H1 (cell line): ENCODE measurements around the gene SH2D4B. TPM values are rescaled to one million over a fixed set of nuclear protein-coding genes. Genes with fewer than 3 reads are reported as not detected.

Experiments used
- CTCF ChIA-PET: fragments of 300-600 bp; sonication (Branson Sonifier 250); formaldehyde crosslinking; loops from one replicate; lab custom pipeline; 2021; ENCODE audit not compliant: partially characterized antibody; lab: Charles Lee
- POLR2A ChIA-PET: fragments of 300-600 bp; sonication (Branson Sonifier 250); formaldehyde crosslinking; loops from one replicate; lab custom pipeline; 2021; ENCODE audit warnings: inconsistent platforms; ENCODE audit not compliant: partially characterized antibody; lab: Charles Lee
- DNase-seq, 2 experiments: peaks; one replicate each; pipeline versions ENCODE4 v3.0.0 to v3.0.0-alpha.2; 2010 to 2022; ENCODE audit warnings: low spot score in 2 of 2, low read depth in 1 of 2, mixed read lengths in 1 of 2
- FAIRE-seq: peaks from 2 replicates; lab custom pipeline; 2011; peaks lifted over from hg19 to GRCh38; lab: Jason Lieb, UNC
- H2AFZ ChIP-seq: 2 replicates; pipeline ENCODE4 v1.8.1; 2012; ENCODE audit warnings: low read length, inconsistent platforms
- H2AK5ac ChIP-seq: 2 replicates; pipeline ENCODE4 v1.6.1; 2013; ENCODE audit warnings: low read depth, low read length
- H2BK120ac ChIP-seq: replicated peaks from 2 replicates; pipeline ENCODE3; 2013; ENCODE audit warnings: low read depth, low read length, inconsistent platforms
- H2BK12ac ChIP-seq: 2 replicates; pipeline ENCODE4 v1.6.1; 2013; ENCODE audit warnings: low read depth, low read length
- H2BK15ac ChIP-seq: 2 replicates; pipeline ENCODE4 v1.6.1; 2013; ENCODE audit warnings: low read length
- H2BK20ac ChIP-seq: 2 replicates; pipeline ENCODE4 v1.6.1; 2013; ENCODE audit warnings: low read length
- H2BK5ac ChIP-seq: 2 replicates; pipeline ENCODE4 v1.6.1; 2013; ENCODE audit warnings: low read depth, low read length
- H3K14ac ChIP-seq: 2 replicates; pipeline ENCODE4 v1.6.1; 2013; ENCODE audit warnings: inconsistent platforms; ENCODE audit not compliant: insufficient read length
- H3K18ac ChIP-seq: 2 replicates; pipeline ENCODE4 v1.6.1; 2013; ENCODE audit warnings: low read length; ENCODE audit errors: extremely low read depth
- H3K23ac ChIP-seq: 2 replicates; pipeline ENCODE4 v1.6.1; 2013; ENCODE audit warnings: inconsistent platforms; ENCODE audit not compliant: insufficient read length
- H3K23me2 ChIP-seq: 2 replicates; pipeline ENCODE4 v1.6.1; 2013; ENCODE audit warnings: low read depth, low read length
- H3K27ac ChIP-seq: 2 replicates; pipeline ENCODE4 v1.6.1; 2011; ENCODE audit warnings: low read depth, low read length, inconsistent platforms
- H3K27me3 ChIP-seq, 4 experiments: replicated peaks in 1 of 4; 1 replicate in 1 of 4; 2 replicates in 3 of 4; pipeline versions ENCODE4 v1.6.1 to v1.8.1; 2011 to 2013; ENCODE audit warnings: low read length in 3 of 4, mild to moderate bottlenecking in 3 of 4, inconsistent platforms in 2 of 4, mixed read lengths in 2 of 4, moderate library complexity in 1 of 4; ENCODE audit not compliant: control insufficient read depth in 3 of 4, insufficient read depth in 3 of 4; ENCODE audit errors: extremely low read depth in 1 of 4
- H3K36me3 ChIP-seq, 4 experiments: 2 replicates each; pipeline versions ENCODE4 v1.6.1 to v1.8.1; 2011 to 2013; ENCODE audit warnings: mild to moderate bottlenecking in 4 of 4, low read length in 3 of 4, moderate library complexity in 2 of 4, control low read depth in 1 of 4, inconsistent platforms in 1 of 4; ENCODE audit not compliant: insufficient read depth in 4 of 4, control insufficient read depth in 2 of 4
- H3K4ac ChIP-seq: replicated peaks from 2 replicates; pipeline ENCODE3; 2013; ENCODE audit warnings: low read length, low read depth, mixed read lengths, inconsistent platforms; ENCODE audit not compliant: insufficient read length
- H3K4me1 ChIP-seq, 4 experiments: replicated peaks in 1 of 4; 1 replicate in 1 of 4; 2 replicates in 3 of 4; pipeline versions ENCODE4 v1.6.1 to v1.8.1; 2011 to 2013; ENCODE audit warnings: low read length in 3 of 4, inconsistent platforms in 2 of 4, mixed read lengths in 1 of 4; ENCODE audit not compliant: insufficient read depth in 4 of 4, control insufficient read depth in 3 of 4
- H3K4me2 ChIP-seq, 2 experiments: 2 replicates each; pipeline versions ENCODE4 v1.6.1 to v1.8.1; 2011 to 2013; ENCODE audit warnings: low read depth in 2 of 2, low read length in 2 of 2, control low read depth in 1 of 2, inconsistent platforms in 1 of 2, mild to moderate bottlenecking in 1 of 2; ENCODE audit not compliant: insufficient read depth in 1 of 2
- H3K4me3 ChIP-seq, 4 experiments: fragments of 200-600, 300-600 bp in 1 of 4; sonication (generic), shearing (Covaris generic), sonication (Bioruptor Twin) in 1 of 4; 2 replicates each; pipeline versions ENCODE4 v1.5.1 to v1.8.1; 2011 to 2016; ENCODE audit warnings: low read length in 4 of 4, low read depth in 3 of 4, control low read depth in 2 of 4, inconsistent platforms in 2 of 4, mild to moderate bottlenecking in 2 of 4, mixed read lengths in 1 of 4, moderate library complexity in 1 of 4; ENCODE audit not compliant: insufficient read depth in 2 of 4; ENCODE audit errors: extremely low read depth in 1 of 4
- H3K56ac ChIP-seq: replicated peaks from 2 replicates; pipeline ENCODE3; 2013; ENCODE audit warnings: low read depth, mild to moderate bottlenecking, mixed read lengths, low read length, inconsistent platforms; ENCODE audit not compliant: insufficient read length
- H3K79me1 ChIP-seq: 2 replicates; pipeline ENCODE4 v1.6.1; 2013; ENCODE audit warnings: low read depth, low read length, control low read depth
- H3K79me2 ChIP-seq, 2 experiments: 2 replicates each; pipeline versions ENCODE4 v1.6.1 to v1.8.1; 2012 to 2013; ENCODE audit warnings: low read length in 2 of 2, mild to moderate bottlenecking in 2 of 2, inconsistent platforms in 1 of 2; ENCODE audit not compliant: insufficient read depth in 2 of 2, control insufficient read depth in 1 of 2
- H3K9ac ChIP-seq, 4 experiments: replicated peaks in 1 of 4; 1 replicate in 1 of 4; 2 replicates in 3 of 4; pipeline versions ENCODE4 v1.6.1 to v1.8.1; 2011 to 2013; ENCODE audit warnings: low read depth in 3 of 4, low read length in 3 of 4, control low read depth in 2 of 4, mild to moderate bottlenecking in 2 of 4, moderate library complexity in 2 of 4, inconsistent platforms in 1 of 4; ENCODE audit errors: extremely low read depth in 1 of 4
- H3K9me3 ChIP-seq, 2 experiments: 2 replicates each; pipeline versions ENCODE4 v1.6.1 to v1.8.1; 2012 to 2013; ENCODE audit warnings: mild to moderate bottlenecking in 2 of 2, moderate library complexity in 2 of 2, control low read depth in 1 of 2, inconsistent platforms in 1 of 2, low read depth in 1 of 2, low read length in 1 of 2, mixed read lengths in 1 of 2; ENCODE audit not compliant: insufficient read depth in 2 of 2
- H4K20me1 ChIP-seq, 2 experiments: replicated peaks in 1 of 2; 2 replicates each; pipeline versions ENCODE3 to v1.8.1; 2011 to 2013; ENCODE audit warnings: inconsistent platforms in 2 of 2, low read length in 2 of 2, mild to moderate bottlenecking in 1 of 2; ENCODE audit not compliant: insufficient read depth in 2 of 2, control insufficient read depth in 1 of 2
- H4K5ac ChIP-seq: 2 replicates; pipeline ENCODE4 v1.6.1; 2013; ENCODE audit warnings: low read length, low read depth, mixed read lengths, inconsistent platforms; ENCODE audit not compliant: insufficient read length
- H4K8ac ChIP-seq: 2 replicates; pipeline ENCODE4 v1.8.0; 2013; ENCODE audit warnings: mild to moderate bottlenecking, moderate library complexity, low read length, inconsistent platforms; ENCODE audit not compliant: insufficient read depth; ENCODE audit errors: extremely low read depth
- H4K91ac ChIP-seq: replicated peaks from 2 replicates; pipeline ENCODE3; 2013; ENCODE audit warnings: low read length, mixed read lengths, inconsistent platforms; ENCODE audit not compliant: insufficient read length
- ATF2 ChIP-seq: IDR thresholded peaks from 2 replicates; pipeline ENCODE4 v1.6.1; 2012; ENCODE audit warnings: low read length, inconsistent platforms
- EP300 ChIP-seq, 2 experiments: IDR thresholded peaks; 1 replicate in 1 of 2; 2 replicates in 1 of 2; pipeline ENCODE4 v1.6.1; 2011 to 2012; ENCODE audit warnings: low read depth in 2 of 2, low read length in 2 of 2, mild to moderate bottlenecking in 2 of 2, borderline replicate concordance in 1 of 2, inconsistent platforms in 1 of 2, moderate library complexity in 1 of 2
- WGBS, 2 experiments: shearing (Covaris generic) in 1 of 2; methylation state at CpG; one replicate each; pipeline versions ENCODE4 v1.1.6 to v1.1.7; 2013 to 2015; ENCODE audit warnings: low lambda C conversion rate in 2 of 2, mixed read lengths in 2 of 2, inconsistent platforms in 1 of 2, low coverage in 1 of 2, missing lambda C conversion rate in 1 of 2; ENCODE audit not compliant: insufficient replicate concordance in 2 of 2, insufficient coverage in 1 of 2, insufficient read length in 1 of 2; ENCODE audit errors: extremely low coverage in 1 of 2, missing lambda C conversion rate in 1 of 2; 5-methylcytosine and 5-hydroxymethylcytosine counted together
- polyA plus RNA-seq, 7 experiments: library from polyadenylated mRNA; depleted of rRNA in 3 of 7; stranded (reverse) in 5 of 7; unstranded in 2 of 7; fragments of >200 nt in 5 of 7; fragments of 200-250 nt in 2 of 7; gene quantifications; 1 replicate in 5 of 7; 2 replicates in 1 of 7; 4 replicates in 1 of 7; pipeline versions ENCODE4 v1.2.1 to v1.2.3, GENCODE V29; 2011 to 2013; ENCODE audit warnings: missing spikeins in 2 of 7, mixed read lengths in 2 of 7
- total RNA-seq: library from RNA; stranded (reverse); fragmentation: NEBNext Ultra II Directional; extraction: Animal tissue kit (Norgen Biotek cat#: 25700); gene quantifications from 2 replicates; pipeline ENCODE4 v1.2.1, GENCODE V29; 2021
- TF ChIP-seq, protein P1 (sequence below): IDR thresholded peaks from 2 replicates; pipeline ENCODE4 v1.6.1; 2011; ENCODE audit warnings: low read length, improper control_type of control experiment

SH2D4B gene
- total and polyA plus RNA-seq, 2 of the 8 experiments (the other 6 are each of a cell fraction or from before 2014, with no cell fraction given): 0.06 to 0.13 TPM

DNA sequence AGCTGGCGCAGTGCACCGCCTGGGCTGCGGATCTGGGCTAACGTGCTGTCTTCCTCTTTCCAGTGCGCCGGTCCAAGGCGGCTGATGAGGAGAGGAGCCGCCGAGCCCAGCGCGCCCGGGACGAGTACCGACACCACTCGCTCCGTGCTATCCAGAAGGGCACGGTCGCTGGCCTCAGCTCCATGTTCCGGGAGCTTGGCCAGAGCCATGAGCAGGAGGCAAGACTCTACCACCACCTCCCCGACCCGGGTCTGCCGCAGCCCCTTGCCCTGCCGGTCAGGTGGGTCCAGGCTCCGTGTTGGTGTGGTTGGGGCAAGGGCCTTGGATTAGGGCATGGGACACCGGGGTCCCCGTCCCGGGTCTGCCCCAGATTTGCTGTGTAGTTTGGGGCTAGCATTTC is 65.8 kb downstream of the SH2D4B start:
- POLR2A ChIA-PET: no interaction called here
- TF ChIP-seq, protein P1, sequence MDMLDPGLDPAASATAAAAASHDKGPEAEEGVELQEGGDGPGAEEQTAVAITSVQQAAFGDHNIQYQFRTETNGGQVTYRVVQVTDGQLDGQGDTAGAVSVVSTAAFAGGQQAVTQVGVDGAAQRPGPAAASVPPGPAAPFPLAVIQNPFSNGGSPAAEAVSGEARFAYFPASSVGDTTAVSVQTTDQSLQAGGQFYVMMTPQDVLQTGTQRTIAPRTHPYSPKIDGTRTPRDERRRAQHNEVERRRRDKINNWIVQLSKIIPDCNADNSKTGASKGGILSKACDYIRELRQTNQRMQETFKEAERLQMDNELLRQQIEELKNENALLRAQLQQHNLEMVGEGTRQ: no peak
- TF ChIP-seq EP300 (IDR thresholded peaks at IDR 0.05; ENCODE audit: borderline replicate concordance in 1 of 2, low read depth in 2 of 2, low read length in 2 of 2) (no peak), ATF2 (no peak)

More for the DNA sequence above, 65.8 kb downstream of the SH2D4B start:
- no peaks in the 10 kb centered on the region; a peak in 2 of 7 replicates for H3K4me1 ChIP-seq
- no peaks in the 10 kb centered on the region for H3K36me3 ChIP-seq
- H3K27me3 ChIP-seq: no peaks in the 10 kb centered on the region; a peak in 1 of 7 replicates
- no peak overlapping the region for H3K4ac ChIP-seq
- WGBS, 2 experiments: 89% methylated on average over 26 of the region's 27 CpGs; no CpG with 5 or more reads in 1 of the 2 experiments
- DNase-seq (no peak), FAIRE-seq (no peak)
- no peak overlapping the region for H3K18ac ChIP-seq
- H3K23ac ChIP-seq: no peak overlapping the region
- H3K14ac ChIP-seq: no peak overlapping the region
- H3K79me2 ChIP-seq: no peaks in the 10 kb centered on the region
- no peak overlapping the region for H3K4me2 ChIP-seq
- no peaks in the 10 kb centered on the region for H4K20me1 ChIP-seq
- H3K56ac ChIP-seq: no peak overlapping the region
- no peak overlapping the region for H2BK120ac ChIP-seq
- no peak overlapping the region for H2BK15ac ChIP-seq
- H4K5ac ChIP-seq: no peak overlapping the region
- no peak overlapping the region for H3K9ac ChIP-seq
- H4K8ac ChIP-seq: no peak overlapping the region
- no peak overlapping the region for H2AFZ ChIP-seq
- no peak overlapping the region for H2AK5ac ChIP-seq
- H3K23me2 ChIP-seq: no peaks in the 10 kb centered on the region
- no peak overlapping the region for H3K4me3 ChIP-seq
- no peak overlapping the region for H3K27ac ChIP-seq
- H4K91ac ChIP-seq: no peak overlapping the region
- H3K9me3 ChIP-seq: no peaks in the 10 kb centered on the region
- CTCF ChIA-PET: interaction anchor here (0.6 to 1.6 kb wide), 8 partner anchors 8 to 253 kb away, joined by 3 to 4 read pairs (median 3); no protein-coding TSS in a partner anchor
- H2BK20ac ChIP-seq: no peak overlapping the region
- H2BK5ac ChIP-seq: no peak overlapping the region
- no peaks in the 10 kb centered on the region for H3K79me1 ChIP-seq
- no peak overlapping the region for H2BK12ac ChIP-seq
